ENCODE results near the gene ECHDC3.
A peak's percentile ranks its signal among the peaks of the same experiment; 100 is the strongest.
"Not testable (repeated sequence)": the region's sequence is repeated elsewhere in the genome, so short reads cannot be mapped to it uniquely, and the experiment has no call there.

The ECHDC3 gene

DNA sequence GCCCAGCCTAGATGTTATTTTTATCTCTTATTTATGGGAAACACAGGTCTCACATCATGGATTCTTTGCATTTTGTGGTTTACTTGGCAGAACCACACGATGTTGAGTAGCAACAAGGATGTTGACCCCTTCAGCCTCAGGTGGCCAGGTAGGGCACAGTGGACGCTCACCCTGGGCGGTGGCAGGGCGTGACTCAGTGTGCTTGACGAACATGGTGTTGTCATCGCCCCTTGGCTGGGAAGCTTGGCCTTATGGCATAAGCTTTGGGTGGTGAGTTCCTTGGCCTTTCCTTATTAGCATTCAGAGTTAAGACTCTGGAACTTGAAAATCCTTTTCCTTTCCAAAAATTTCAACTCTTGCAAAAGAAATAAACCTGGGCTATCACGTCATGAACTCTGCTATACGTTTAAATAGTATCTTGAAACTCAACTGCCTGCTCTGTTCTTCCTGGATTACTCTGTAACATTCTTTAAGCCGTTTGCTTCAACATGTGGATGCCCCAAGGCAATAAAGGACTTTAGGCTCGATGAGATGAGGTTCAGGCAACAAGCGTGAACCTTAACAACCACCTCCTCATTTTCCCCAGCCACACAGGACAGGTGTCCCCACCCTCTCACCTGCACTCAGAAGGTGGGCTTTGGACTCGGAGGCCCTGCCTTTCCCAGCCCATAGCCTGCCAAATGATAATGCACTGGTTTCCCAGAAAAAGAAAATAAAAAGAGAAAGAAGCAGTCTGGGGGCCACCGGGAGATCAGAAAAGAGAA, 22.5 kb upstream of the ECHDC3 start:
- DNase-seq = no peak

DNA sequence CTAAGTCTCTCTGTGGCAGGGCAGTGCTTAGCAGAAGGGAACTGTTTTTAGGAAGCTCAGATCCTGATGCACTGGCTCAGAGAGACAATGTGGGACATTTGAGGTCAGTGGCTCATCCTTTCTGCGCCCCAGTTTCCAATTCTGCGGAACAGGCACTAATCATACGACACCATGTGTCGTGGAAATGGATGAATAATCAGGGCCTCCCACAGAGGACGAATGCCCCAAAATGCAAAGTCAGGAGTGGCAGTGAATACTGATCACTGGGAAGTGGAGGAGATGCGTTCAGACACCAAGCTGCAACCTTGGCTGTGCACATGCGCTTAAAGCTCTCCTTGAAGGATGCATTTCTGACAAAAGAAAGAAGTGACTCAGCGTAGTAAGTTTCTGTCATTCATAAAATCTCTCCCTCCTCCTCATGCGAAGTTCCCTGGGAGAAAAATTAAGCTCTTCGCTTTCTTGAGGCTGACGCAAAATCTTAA, 21.9 kb upstream of the ECHDC3 start:
- no peak for DNase-seq

DNA sequence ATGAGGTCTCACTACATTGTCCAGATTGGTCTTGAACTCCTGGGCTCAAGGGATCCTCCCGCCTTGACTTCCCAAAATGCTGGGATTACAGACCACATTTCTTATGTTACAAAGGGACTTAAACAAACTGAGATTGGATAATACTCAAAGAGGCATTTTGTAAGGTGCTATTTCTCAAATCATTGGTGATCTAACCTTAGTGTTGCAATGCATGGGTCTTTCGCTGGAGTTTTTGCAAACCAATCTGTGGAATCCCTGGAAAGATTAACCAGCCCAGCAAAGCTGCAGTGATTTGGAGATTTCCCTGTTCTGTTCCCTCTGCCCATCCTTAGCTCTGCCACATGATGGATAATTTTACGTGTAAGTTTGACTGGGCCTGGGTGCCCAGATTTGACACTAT, 20.4 kb upstream of the ECHDC3 start:
- DNase-seq = no peak

DNA sequence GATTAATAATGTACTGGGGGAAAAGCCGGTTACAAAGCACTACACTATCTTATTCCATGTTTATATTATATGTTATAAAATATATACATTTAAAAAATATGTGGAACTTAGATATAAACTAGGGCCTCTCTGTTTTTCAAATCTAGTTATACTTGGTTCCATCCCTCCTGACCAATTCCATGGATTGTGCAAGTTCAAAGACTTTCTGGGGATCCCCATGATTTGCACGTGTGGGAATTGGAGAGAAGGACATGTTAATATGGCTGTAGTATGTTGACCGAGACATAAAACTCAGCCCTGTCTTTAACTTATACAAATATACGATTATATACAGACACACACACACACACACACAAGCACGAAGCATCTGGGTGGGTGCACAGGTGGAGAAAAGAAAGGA, 18.8 kb upstream of the ECHDC3 start:
- DNase-seq = no peak

DNA sequence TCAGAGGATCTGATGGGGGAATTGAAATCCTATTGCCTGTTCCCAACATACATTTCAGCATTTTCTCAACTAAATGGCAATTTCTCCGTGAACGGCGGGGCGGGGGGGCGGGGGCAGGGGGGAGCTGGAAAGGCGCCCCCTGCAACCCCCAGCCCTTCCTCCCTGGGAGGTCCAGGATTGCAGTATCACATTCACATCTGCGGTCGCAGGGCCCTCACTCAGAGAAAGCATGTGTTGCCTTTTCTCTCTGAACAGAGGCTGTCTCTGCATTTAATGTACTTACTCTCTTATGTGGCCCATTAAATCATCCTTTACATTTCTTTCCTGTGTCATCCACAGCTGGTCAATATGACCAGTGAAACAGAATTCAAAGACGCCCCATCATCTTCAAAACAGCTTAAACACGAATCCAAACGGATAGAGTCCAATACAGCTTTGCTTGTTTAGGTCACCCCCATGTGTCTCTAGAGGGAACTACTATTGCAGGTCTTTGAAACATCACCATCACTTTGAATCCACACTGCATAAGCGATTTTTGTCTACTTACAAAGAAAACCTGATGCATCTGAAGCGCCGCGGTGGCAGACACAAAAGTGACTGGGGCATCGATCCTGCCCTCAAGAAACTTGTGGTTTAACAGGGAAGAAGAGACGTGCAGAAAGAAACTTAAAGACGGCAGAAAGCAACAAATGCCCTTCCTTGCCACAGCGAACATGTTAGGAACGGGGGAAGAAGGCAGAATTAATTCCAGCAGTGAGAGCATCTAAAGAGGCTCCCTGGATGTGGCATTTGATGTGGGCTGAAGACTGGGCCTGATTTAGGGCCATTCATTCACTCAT, 17.0 kb upstream of the ECHDC3 start:
- peak; percentile 40 for DNase-seq

DNA sequence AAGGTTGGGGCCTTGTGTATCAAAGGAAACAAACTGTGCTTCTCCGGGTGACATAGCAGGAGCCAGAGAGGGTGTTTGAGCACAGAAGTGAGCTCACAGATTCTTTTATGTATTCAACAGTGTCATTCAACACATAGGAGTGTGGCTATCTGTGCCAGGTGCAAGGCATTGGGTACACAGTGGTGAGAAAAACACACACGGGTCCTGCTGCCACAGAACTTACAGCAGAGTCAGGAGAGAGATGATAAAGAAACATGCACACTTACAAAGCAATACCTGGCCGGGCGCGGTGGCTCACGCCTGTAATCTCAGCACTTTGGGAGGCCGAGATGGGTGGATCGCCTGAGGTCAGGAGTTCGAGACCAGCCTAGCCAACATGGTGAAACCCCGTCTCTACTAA, 16.3 kb upstream of the ECHDC3 start:
- no peak for DNase-seq

DNA sequence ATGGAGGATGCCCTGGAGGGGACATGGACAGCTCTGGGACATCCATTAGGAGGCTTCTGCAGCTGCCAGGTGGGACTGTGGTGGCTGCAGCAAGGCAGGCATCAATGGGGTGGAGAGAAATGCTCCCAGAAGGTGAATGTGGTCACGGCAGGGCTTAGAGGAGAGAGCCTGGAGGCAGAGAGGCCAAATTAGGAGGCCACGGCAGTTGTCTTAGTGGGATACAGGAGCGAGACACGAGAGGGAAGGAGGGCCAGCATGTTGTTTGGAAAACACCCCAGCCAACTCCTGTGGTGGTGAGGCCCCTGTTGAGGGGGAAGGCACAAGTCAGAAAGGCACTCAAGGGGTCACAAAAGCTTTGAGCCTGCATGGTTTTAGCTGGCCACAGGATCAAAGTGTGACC, 14.6 kb upstream of the ECHDC3 start:
- DNase-seq = no peak

DNA sequence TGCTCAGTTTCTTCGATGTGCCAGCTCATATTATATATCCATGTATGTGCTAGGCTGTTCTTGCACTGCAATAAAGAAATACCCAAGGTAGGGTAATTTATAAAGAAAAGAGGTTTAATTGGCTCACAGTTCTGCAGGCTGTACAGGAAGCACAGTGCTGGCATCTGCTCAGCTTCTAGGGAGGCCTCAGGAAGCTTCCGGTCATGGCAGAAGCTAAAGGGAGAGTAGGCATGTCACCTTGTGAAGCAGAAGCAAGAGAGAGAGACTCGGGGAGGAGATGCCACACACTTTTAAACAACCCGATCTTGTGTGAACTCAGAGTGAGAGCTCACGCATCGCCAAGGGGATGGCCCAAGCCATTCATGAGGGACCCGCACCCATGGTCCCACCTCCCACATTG, 13.8 kb upstream of the ECHDC3 start:
- DNase-seq = no peak

DNA sequence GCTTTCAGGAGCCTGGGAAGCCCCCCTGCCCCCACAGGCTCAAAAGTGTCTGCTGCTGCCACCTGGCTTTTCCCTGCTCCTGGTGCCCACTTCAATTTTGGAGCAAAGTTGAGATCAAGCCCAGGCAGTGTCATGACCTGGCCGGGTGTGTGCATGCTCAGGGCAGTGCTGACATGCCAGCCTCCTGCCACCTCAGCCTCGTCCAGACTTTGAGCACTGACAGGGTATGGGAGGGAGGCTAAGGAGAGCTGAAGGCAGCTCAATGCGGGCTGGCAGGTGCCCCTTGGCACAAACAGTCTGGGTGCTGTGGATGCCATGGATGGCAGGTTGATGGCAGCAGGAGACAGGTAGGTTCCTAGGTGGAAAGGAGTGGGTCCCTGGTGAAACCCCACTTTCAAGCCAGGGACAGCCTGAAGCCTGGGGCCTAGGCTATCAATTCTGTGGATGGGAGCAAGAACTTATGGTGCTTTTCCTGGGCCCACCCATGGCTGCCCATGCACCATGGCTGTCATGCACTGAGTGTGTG, 12.3 kb upstream of the ECHDC3 start:
- no peak for DNase-seq

DNA sequence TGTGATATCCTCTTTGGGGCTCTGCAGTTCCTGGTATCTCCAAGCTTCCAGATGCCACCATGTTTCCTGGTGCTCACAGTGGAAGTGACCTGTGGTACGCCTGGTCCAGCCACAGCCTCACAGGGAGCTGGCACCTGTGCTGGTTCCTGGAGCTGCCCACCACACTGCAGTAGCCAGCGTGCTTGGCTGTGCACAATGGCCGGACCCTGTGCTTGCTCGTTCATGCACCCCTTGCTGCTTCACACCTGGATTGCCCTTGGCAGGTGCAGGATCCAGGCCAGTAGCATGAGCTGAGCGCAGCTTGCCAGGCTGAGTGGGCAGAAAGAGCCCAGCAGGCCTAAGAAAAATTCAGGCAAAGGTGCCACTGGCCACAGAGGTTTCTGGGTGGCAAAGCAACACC, 11.4 kb upstream of the ECHDC3 start:
- no peak for DNase-seq

DNA sequence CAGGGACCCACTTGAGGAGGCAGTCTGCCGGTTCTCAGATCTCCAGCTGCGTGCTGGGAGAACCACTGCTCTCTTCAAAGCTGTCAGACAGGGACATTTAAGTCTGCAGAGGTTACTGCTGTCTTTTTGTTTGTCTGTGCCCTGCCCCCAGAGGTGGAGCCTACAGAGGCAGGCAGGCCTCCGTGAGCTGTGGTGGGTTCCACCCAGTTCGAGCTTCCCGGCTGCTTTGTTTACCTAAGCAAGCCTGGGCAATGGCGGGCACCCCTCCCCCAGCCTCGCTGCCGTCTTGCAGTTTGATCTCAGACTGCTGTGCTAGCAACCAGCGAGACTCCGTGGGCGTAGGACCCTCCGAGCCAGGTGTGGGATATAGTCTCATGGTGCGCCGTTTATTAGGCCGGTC, 5.4 kb upstream of the ECHDC3 start:
- DNase-seq = not testable (repeated sequence)

DNA sequence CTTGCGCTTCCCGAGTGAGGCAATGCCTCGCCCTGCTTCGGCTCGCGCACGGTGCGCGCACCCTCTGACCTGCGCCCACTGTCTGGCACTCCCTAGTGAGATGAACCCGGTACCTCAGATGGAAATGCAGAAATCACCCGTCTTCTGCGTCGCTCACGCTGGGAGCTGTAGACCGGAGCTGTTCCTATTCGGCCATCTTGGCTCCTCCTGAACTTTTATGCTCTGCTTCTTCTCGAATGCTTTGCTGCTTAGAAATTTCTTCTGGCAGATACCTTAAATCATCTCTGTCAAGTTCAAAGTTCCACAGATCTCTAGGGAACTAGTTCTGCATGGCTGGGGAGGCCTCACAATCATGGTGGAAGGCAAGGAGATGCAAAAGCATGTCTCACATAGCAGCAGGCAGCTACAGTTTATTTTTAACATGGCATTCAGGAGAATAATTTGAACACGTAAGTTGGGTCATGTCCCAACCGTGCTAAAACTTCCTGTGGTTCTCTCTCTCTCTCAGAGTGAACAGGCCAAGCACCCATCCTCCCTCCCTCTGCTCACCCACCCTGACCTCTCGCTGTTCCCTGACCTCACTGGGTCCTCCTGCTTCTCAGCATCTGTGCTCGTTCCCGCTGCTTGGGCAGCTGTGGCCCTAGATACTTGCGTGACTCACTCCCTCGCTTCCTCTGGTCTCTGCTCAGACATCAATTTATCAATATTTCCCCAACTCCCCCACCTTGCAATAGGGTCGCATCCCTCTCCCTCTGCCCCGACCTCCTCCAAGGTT, 4.7 kb upstream of the ECHDC3 start:
- DNase-seq = not testable (repeated sequence)

DNA sequence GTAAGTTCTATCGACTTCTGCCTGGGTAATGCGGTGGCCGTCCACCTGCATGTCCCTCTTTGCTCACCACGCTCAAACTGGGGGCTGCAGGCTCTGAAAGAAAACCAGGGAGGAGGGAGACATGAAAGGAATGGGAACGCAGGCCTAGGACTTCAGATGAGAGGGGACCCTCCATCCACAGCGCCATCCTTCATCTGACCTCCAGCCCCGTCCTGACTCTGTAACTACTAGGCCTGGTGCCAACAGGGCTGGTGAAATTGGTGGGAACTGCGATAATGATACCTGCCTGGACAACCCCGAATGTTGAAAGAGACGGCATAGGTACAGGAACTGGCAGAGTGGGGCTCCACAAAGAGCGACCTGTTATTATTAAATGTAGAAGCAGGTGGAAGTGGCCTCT, 1.3 kb upstream of the ECHDC3 start:
- DNase-seq = no peak

DNA sequence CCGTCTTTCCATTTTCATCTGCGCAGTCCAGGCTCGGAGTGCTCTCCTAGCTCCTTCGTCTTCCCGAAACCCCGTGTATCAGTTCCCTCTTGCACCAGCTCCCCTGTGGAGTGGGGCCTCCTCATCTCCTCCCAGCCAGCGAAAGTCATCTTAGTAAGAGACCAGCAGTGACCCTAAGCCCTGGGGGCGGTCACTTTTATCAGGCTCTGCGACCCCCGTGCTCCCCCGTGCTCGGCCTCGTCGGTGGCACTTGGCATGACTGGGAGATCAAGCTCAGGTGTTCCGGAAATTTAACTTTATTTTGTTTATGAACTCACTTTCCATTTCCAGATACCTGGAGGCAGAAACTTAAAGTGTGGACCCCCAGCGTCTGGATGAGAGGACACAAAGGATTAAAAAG, 574 bp upstream of the ECHDC3 start:
- no peak for DNase-seq

DNA sequence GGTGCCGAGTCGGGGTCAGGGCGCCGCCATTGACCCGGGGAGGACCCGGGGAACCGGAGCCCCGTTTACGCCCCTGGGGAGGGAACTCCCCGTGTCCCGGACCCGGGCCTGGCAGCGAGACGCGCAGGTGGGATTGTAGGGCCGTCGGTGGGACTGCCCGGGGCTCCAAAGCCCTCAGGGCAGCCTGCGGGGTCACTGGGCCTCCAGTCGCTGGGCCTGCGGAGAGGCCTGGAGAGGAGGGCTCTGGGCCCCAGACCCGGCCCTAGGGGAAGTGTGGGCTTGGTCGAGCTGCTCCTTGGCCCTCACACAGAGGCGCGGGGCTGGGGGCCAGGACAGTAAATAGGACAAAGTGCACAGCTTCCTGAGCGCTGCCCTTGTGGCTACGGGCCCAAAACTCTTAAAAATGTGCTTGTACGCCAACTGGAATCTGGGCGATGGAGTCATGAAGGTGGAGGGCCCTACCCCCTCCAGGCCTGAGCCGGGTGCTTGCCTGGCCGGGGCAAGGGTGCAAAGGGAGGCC, 657 bp downstream of the ECHDC3 start:
- DNase-seq = no peak

DNA sequence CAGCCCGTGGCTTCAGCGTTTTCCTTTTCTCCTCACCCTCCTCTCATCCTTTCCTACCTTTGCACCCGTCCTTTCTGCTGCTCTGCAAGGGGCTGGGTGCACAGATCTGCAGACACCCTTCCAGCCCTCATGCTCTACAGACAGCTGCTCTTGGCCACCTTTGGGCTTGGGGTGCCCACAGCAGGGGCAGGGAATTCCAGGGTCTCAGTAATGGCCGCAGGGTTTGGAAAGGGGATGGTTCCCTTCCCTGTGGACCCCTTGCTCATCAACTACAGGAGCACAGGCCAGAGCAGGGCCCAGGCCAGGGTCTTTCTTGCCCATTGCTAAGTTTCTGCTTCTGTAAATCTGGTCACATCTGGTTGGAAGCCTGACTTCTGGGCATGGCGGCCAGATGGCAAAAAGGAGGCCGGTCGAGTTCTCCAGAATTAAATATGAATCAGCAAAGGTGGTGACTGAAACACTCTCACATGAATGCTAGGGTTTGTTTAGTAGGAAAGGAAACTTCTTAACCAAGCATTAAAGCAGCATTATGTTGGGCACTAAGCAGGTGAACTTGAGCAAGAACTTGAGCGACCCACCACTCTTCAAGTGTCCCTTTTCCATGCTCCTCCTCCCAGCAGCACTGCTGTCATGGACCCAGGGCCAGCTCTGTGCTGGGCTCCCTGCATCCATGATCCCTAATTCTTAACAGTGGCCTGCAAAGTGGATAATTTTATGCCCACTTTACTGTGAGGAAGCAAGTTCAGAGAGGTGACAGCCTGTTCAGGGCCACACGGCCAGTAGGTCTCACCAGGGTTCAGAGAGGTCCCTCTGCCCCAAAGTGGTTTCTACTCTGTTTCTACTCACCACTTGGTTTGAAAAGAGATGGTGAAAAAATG, 1.5 kb downstream of the ECHDC3 start:
- no peak for DNase-seq

DNA sequence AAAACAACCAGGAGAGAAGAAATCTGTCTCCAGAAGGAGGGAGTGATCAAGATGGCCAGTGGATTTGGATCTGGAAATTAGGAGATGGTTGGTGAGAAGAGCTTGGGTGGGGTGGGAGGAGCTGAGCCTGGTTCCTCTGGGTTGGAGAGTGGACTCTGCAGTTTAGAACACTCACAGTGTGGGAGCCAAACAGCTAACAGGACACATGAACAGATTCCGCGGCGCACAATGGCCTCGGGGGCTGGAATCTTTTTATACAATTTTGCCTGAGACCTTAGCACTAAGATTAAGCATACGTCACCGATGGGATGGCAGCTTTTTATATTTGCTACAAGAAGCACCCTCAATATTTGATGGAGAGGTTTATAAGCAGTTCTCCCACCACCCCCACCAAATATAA, 2.9 kb downstream of the ECHDC3 start:
- no peak for DNase-seq

DNA sequence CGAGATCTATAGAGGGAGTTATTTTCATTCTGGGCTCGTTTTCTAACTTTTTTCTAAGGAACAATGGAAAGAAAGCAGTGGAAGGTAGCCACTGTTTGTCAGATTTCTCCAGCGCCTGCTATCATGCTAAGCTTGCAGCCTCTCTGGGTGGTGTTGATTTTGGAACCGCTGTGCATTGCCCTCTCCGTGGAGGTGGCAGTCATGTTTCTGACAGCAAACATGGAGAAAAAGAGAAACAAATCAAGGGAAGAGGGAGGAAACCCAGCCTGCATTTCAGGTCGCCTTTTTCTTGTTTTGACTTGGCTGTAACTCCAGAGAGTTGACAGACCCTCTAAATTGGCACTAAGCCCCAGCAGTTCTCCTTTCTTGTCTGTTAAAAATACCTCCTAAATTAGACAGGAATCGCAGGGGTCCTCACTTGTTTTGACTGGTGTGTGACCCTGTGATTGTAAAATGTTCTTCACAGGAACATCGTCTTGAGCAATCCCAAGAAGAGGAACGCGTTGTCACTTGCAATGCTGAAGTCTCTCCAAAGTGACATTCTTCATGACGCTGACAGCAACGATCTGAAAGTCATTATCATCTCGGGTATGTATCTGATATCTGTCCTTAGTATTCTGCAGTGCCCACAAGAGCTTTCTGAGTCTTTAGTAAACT, 4.8 kb downstream of the ECHDC3 start:
- no peak for DNase-seq

DNA sequence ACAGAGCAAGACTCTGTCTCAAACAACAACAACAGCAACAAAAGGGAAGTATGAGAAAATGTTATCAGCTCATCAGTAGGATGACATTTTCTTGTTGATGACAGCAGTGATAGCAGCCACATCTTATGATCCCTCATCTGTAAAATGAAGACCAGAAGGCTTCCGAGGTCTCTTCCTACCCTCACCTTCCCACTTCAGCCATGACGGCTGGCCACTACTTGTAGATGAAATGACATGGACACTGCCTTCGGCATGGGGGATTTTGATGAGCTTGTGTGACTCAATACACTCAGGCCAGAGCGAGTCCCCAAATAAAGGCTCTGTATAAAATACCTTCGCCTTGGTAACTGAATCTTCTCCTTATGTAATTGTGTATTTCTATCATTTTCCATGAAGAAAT, 6.7 kb downstream of the ECHDC3 start:
- DNase-seq = no peak

DNA sequence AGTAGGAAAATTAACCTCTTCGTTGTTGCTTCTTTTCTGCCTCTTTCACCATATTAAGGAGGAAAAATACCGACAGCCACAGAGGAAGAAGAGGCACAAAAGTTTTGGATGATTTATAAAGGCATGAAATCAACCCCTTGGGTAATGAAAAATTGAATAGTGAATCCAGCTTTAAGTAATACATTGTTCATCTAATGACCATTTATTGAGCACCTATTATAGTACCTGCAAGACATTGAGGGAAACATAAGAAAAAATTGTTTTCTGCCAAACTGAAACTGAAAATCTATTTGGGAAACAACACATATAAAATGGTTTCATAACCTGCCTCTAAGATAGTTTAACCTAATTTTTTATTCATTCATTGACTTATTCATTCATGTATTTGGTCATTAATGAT, 8.2 kb downstream of the ECHDC3 start:
- no peak for DNase-seq

DNA sequence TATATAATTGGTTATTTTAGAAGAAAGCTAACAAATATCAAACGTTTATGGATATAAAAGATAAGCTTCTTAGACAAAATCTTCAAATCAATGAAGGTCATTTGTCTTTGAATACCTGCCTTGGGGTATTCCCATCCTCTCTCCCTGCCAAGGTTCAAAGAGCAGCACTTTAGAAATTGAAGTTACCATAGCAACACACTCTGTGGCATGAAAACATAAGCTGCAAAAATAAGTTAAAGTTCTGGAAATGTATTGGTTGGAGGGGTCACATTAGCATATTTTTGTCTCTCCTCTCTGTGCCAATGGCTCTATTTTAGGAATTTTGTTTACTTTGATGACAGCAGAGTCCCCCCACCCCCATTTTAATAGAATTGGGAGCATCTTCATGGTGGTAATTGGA, 12.0 kb downstream of the ECHDC3 start:
- DNase-seq = no peak
